ENCODE measurements around the gene CABLES1.

DNA sequence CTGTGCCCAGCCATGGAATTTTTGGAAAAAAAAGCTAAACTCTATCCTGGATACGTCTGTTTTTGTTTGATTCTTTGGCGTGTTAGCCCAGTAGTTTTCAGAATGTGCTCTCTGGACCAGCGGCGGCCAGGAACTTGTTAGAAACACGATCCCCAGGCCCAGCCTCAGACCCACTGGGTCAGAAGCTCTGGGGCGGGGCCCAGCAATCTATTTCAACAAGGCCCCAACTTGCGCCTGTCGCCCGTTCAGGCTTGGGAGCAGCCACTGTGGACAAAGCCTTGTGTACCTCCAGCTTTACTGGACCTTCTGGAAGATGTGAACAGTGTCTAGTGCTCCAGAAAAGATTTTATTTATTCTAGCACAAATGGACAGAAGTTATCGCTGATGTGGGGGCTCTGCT lies 14.3 kb downstream of the CABLES1 start:
- TF ChIP-seq POLR2A (IDR thresholded peaks at IDR 0.05) (no peak), CTCF (IDR thresholded peaks at IDR 0.05) (no peak)

Measured in testis (tissue), 2 donors.